Motor neuron (in vitro differentiated cells): ENCODE data around the gene PDGFRB. TPM values are rescaled to one million over a fixed set of nuclear protein-coding genes. Genes with fewer than 3 reads are reported as not detected.

Source experiments
- ATAC-seq, 8 experiments: fragments of 200-7000 bp; cut with Tn5 transposase; replicated peaks in 6 of 8; 2 replicates each; pipeline ENCODE4 v1.8.0; 2021; ENCODE audit warnings: mild to moderate bottlenecking in 8 of 8, moderate library complexity in 8 of 8
- H3K27ac ChIP-seq, 2 donors: fragments of 250-450 bp; sonication (Bioruptor Pico); 2 replicates each; pipeline ENCODE4 v1.9.0; 2021; ENCODE audit warnings: antibody characterized with exemption in 2 of 2, mild to moderate bottlenecking in 2 of 2, moderate library complexity in 1 of 2
- H3K4me1 ChIP-seq, 2 donors: fragments of 250-450 bp; sonication (Bioruptor Pico); replicated peaks in 1 of 2; 2 replicates each; pipeline ENCODE4 v1.6.1; 2021; ENCODE audit warnings: antibody characterized with exemption in 2 of 2, mild to moderate bottlenecking in 2 of 2, moderate library complexity in 1 of 2
- H3K4me3 ChIP-seq, 5 donors: fragments of 250-450 bp; sonication (Bioruptor Pico); 2 replicates each; pipeline ENCODE4 v1.9.0; 2021; ENCODE audit warnings: antibody characterized with exemption in 5 of 5, mild to moderate bottlenecking in 5 of 5, moderate library complexity in 4 of 5
- WGBS, 10 experiments: fragments of 450-650 bp; shearing (Covaris generic); methylation state at CpG; one replicate each; pipeline ENCODE4 v1.0.0; 2022; 5-methylcytosine and 5-hydroxymethylcytosine counted together
- in situ Hi-C, 9 experiments: fragments of 400-800 bp; cut with MboI; loops; one replicate each; pipeline ENCODE4 v1.15.0; 2021; ENCODE audit warnings: low sequenced_read_pairs in 9 of 9, low pct_unique_long_range_greater_than_20kb in 2 of 9; ENCODE audit not compliant: unreplicated experiment in 9 of 9
- total RNA-seq, 8 experiments: library from RNA; unstranded; fragments of 300-600 nt; gene quantifications; 2 replicates each; pipeline versions ENCODE4 v1.2.3 to v1.2.4, GENCODE V29; 2022

PDGFRB gene
- total RNA-seq, 8 experiments from 2014 or later = 0.38 to 42.4 (median 4.6) TPM

GRCh38 chr5:150130493-150130922 is 25.1 kb downstream of the PDGFRB start:
- in situ Hi-C loops = no loop called here
- Histone ChIP-seq H3K4me1 (peaks cover 7 to 15% of the 10 kb centered on the region in 2 donors), H3K27ac (no peak overlapping the region), H3K4me3 (no peak overlapping the region)
- WGBS, 10 experiments = 50 to 100% (median 80%) methylated on average over 1 to 4 of the region's 8 CpGs; no CpG with 5 or more reads in 5 of the 10 experiments
- peak in 1 of 8 experiments; percentile 2 for ATAC-seq

GRCh38 chr5:150129813-150130492 is 25.7 kb downstream of the PDGFRB start:
- in situ Hi-C loops = loop anchor here in 2 of 9 experiments (10.0 kb wide), 2 partner anchors 85 to 95 kb away; no protein-coding TSS in a partner anchor
- peak; percentile 74 to 95 (median 82) for ATAC-seq
- peaks cover 5 to 10% of the 10 kb centered on the region in 2 donors for H3K4me1 ChIP-seq
- 10 to 72% (median 58%) methylated on average over 2 to 6 of the region's 25 CpGs; no CpG with 5 or more reads in 4 of the 10 experiments for WGBS, 10 experiments
- H3K4me3 ChIP-seq = no peak overlapping the region
- H3K27ac ChIP-seq = no peak overlapping the region

- no peak overlapping the region for H3K4me3 ChIP-seq
Measured at GRCh38 chr5:150129454-150129812, 26.2 kb downstream of the PDGFRB start.

GRCh38 chr5:150126921-150127265 is 28.8 kb downstream of the PDGFRB start:
- ATAC-seq = peak in 2 of 8 experiments; percentile 16 to 42
- Histone ChIP-seq H3K27ac (no peak overlapping the region), H3K4me1 (peaks cover 3% of the 10 kb centered on the region in 2 donors), H3K4me3 (no peak overlapping the region)
- in situ Hi-C loops = loop anchor here in 2 of 9 experiments (10.0 kb wide), 2 partner anchors 88 to 98 kb away; no protein-coding TSS in a partner anchor
- 60 to 100% (median 94%) methylated on average over 1 to 4 of the region's 6 CpGs; no CpG with 5 or more reads in 6 of the 10 experiments for WGBS, 10 experiments

More at GRCh38 chr5:150129454-150129812, 26.2 kb downstream of the PDGFRB start:
- H3K4me1 ChIP-seq = peaks cover 3 to 4% of the 10 kb centered on the region in 2 donors
- 45 to 100% (median 81%) methylated on average over 1 to 7 of the region's 8 CpGs; no CpG with 5 or more reads in 1 of the 10 experiments for WGBS, 10 experiments
- in situ Hi-C loops = loop anchor here in 2 of 9 experiments (10.0 kb wide), 2 partner anchors 85 to 95 kb away; no protein-coding TSS in a partner anchor
- H3K27ac ChIP-seq = no peak overlapping the region
- ATAC-seq = no peak

GRCh38 chr5:150126199-150126920 is 29.3 kb downstream of the PDGFRB start:
- in situ Hi-C loops = loop anchor here in 2 of 9 experiments (10.0 kb wide), 2 partner anchors 88 to 98 kb away; no protein-coding TSS in a partner anchor
- WGBS, 10 experiments = 82 to 100% (median 95%) methylated on average over 1 to 4 of the region's 10 CpGs; no CpG with 5 or more reads in 5 of the 10 experiments
- Histone ChIP-seq H3K4me3 (no peak overlapping the region), H3K27ac (no peak overlapping the region), H3K4me1 (peaks cover 3% of the 10 kb centered on the region in 2 donors)
- ATAC-seq = no peak

- Histone ChIP-seq H3K4me3 (no peak overlapping the region), H3K27ac (no peak overlapping the region), H3K4me1 (peaks cover 3 to 10% of the 10 kb centered on the region in 2 donors)
- no peak for ATAC-seq
- in situ Hi-C loops = loop anchor here in 2 of 9 experiments (10.0 kb wide), 2 partner anchors 89 to 99 kb away; no protein-coding TSS in a partner anchor
- 70 to 100% (median 98%) methylated on average over 1 to 7 of the region's 10 CpGs; no CpG with 5 or more reads in 6 of the 10 experiments for WGBS, 10 experiments
Measured at GRCh38 chr5:150125334-150125733, 30.3 kb downstream of the PDGFRB start.

- Histone ChIP-seq H3K4me3 (no peak overlapping the region), H3K4me1 (peaks cover 0 to 10% of the 10 kb centered on the region in 2 donors), H3K27ac (no peak overlapping the region)
- no peak for ATAC-seq
- 20 to 83% methylated on average over 2 of the region's 8 CpGs; no CpG with 5 or more reads in 8 of the 10 experiments for WGBS, 10 experiments
- in situ Hi-C loops = loop anchor here in 2 of 9 experiments (10.0 kb wide), 2 partner anchors 90 to 100 kb away; no protein-coding TSS in a partner anchor
Measured at GRCh38 chr5:150124596-150124995, 31.0 kb downstream of the PDGFRB start.

- in situ Hi-C loops = loop anchor here in 2 of 9 experiments (10.0 kb wide), 2 partner anchors 91 to 101 kb away; no protein-coding TSS in a partner anchor
- Histone ChIP-seq H3K4me1 (peaks cover 0 to 10% of the 10 kb centered on the region in 2 donors), H3K4me3 (no peak overlapping the region), H3K27ac (no peak overlapping the region)
- no peak for ATAC-seq
- 70 to 96% (median 91%) methylated on average over 2 to 4 of the region's 11 CpGs; no CpG with 5 or more reads in 6 of the 10 experiments for WGBS, 10 experiments
Measured at GRCh38 chr5:150124111-150124557, 31.5 kb downstream of the PDGFRB start.

GRCh38 chr5:150123542-150123941 is 32.1 kb downstream of the PDGFRB start:
- ATAC-seq = no peak
- in situ Hi-C loops = loop anchor here in 2 of 9 experiments (10.0 kb wide), 2 partner anchors 91 to 101 kb away; no protein-coding TSS in a partner anchor
- Histone ChIP-seq H3K4me3 (no peak overlapping the region), H3K4me1 (peaks cover 0 to 10% of the 10 kb centered on the region in 2 donors), H3K27ac (no peak overlapping the region)
- WGBS, 10 experiments = 50 to 84% (median 68%) methylated on average over 1 to 4 of the region's 4 CpGs; no CpG with 5 or more reads in 1 of the 10 experiments

- Histone ChIP-seq H3K27ac (no peak overlapping the region), H3K4me1 (peaks cover 0 to 10% of the 10 kb centered on the region in 2 donors), H3K4me3 (no peak overlapping the region)
- in situ Hi-C loops = loop anchor here in 2 of 9 experiments (10.0 kb wide), 2 partner anchors 92 to 102 kb away; no protein-coding TSS in a partner anchor
- no peak for ATAC-seq
- WGBS, 10 experiments = 66 to 100% (median 87%) methylated on average over 1 to 4 of the region's 15 CpGs; no CpG with 5 or more reads in 2 of the 10 experiments
Measured at GRCh38 chr5:150122536-150123481, 32.8 kb downstream of the PDGFRB start.

GRCh38 chr5:150122158-150122510 is 33.5 kb downstream of the PDGFRB start:
- 40 to 100% (median 75%) methylated on average over 1 to 4 of the region's 5 CpGs; no CpG with 5 or more reads in 6 of the 10 experiments for WGBS, 10 experiments
- ATAC-seq = peak in 3 of 8 experiments; percentile 43 to 73 (median 69)
- H3K4me3 ChIP-seq = no peak overlapping the region
- in situ Hi-C loops = loop anchor here in 2 of 9 experiments (10.0 kb wide), 2 partner anchors 93 to 103 kb away; no protein-coding TSS in a partner anchor
- peaks cover 0 to 10% of the 10 kb centered on the region in 2 donors for H3K4me1 ChIP-seq
- no peak overlapping the region for H3K27ac ChIP-seq
